Neural progenitor cell (in vitro differentiated cells): ENCODE results near the gene SLC12A7.

Experiments
- EZH2phosphoT487 ChIP-seq: fragments of 200-600 bp; sonication (generic); IDR thresholded peaks from 2 replicates; pipeline ENCODE4 v1.6.1; 2017; ENCODE audit warnings: antibody characterized with exemption
- TF ChIP-seq, protein P1 (sequence below): fragments of 200-600 bp; sonication (generic); IDR thresholded peaks from 2 replicates; pipeline ENCODE4 v1.5.1; 2017; ENCODE audit warnings: antibody characterized with exemption, mild to moderate bottlenecking

DNA sequence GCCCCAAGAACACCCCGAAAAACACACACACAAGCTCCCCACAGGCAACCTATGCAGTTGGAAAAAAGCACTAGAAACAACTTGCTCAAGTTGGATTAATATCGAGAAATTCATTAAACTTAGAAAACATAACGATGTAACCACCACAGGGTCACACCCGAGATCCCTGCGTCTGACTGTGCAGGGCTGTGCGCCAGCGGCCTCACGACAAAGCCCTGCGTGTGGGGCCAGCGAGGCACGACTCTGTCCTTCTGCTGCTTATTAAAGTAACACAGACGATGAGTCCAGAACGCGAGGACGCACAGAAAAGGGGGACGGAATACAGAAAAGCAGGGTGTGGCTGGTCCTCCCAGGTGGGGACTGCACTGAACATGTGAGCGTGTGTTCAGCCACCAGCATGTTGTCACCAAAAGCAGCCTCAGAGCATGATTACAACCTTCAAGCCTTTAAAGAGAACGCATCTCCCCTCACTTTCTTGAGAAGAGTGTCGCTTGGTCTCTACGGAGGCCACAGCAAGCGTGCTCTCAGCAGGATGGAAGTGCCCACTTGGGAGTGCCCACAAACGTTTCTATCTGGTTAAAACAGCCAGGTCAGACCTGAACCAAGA lies 14.4 kb downstream of the SLC12A7 start:
- TF ChIP-seq, protein P1, sequence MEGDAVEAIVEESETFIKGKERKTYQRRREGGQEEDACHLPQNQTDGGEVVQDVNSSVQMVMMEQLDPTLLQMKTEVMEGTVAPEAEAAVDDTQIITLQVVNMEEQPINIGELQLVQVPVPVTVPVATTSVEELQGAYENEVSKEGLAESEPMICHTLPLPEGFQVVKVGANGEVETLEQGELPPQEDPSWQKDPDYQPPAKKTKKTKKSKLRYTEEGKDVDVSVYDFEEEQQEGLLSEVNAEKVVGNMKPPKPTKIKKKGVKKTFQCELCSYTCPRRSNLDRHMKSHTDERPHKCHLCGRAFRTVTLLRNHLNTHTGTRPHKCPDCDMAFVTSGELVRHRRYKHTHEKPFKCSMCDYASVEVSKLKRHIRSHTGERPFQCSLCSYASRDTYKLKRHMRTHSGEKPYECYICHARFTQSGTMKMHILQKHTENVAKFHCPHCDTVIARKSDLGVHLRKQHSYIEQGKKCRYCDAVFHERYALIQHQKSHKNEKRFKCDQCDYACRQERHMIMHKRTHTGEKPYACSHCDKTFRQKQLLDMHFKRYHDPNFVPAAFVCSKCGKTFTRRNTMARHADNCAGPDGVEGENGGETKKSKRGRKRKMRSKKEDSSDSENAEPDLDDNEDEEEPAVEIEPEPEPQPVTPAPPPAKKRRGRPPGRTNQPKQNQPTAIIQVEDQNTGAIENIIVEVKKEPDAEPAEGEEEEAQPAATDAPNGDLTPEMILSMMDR: no peak
- no peak for TF ChIP-seq EZH2phosphoT487
